Measurements from ENCODE around the gene RNF167.

Gene RNF167

DNA sequence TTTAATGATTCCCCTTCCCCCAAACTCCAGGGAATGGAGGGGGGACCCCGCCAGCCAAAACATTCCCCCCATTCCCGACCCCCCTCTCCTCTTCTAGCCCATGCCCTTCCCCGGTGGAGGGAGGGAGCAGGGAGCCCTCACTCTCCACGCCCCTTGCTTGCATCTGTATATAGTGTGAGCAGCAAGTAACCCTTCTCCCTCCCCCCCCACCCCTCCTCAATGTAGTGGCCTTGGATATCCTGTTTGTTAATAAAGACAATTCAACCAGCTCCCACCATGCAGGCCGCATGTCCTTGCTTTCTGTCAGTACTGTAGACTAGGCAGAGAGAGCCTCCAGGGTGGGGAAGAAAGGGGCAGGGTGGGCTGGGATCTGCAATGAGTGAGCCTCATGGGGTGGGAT, 42.3 kb upstream of the RNF167 start:
- Histone ChIP-seq H3K36me3 (peaks cover 50% of the 10 kb centered on the region), H3K9me3 (no peaks in the 10 kb centered on the region), H3K27me3 (peaks cover 43% of the 10 kb centered on the region), H3K4me3 (ENCODE audit: low read depth in 1 of 2, low read length in 1 of 2) (no peak overlapping the region), H3K4me1 (ENCODE audit: control insufficient read depth in 1 of 2, insufficient read depth in 1 of 2, low read depth in 1 of 2, low read length in 1 of 2) (peaks cover 33 to 40% of the 10 kb centered on the region in 2 experiments), H3K27ac (peak overlapping the region; percentile 95)
- no peak for TF ChIP-seq CTCF (IDR thresholded peaks at IDR 0.05)

- peaks cover 48% of the 10 kb centered on the region for H3K27me3 ChIP-seq
- H3K9me3 ChIP-seq, result no peaks in the 10 kb centered on the region
- H3K4me3 ChIP-seq (ENCODE audit: low read depth in 1 of 2, low read length in 1 of 2), result peak overlapping the region; percentile 63 to 86
- H3K36me3 ChIP-seq, result peaks cover 45% of the 10 kb centered on the region
- peak overlapping the region; percentile 95 for H3K27ac ChIP-seq
- no peak for TF ChIP-seq CTCF (IDR thresholded peaks at IDR 0.05)
- H3K4me1 ChIP-seq (ENCODE audit: control insufficient read depth in 1 of 2, insufficient read depth in 1 of 2, low read depth in 1 of 2, low read length in 1 of 2), result peaks cover 37 to 46% of the 10 kb centered on the region in 2 experiments
Measured at GRCh38 chr17:4898351-4898750, 41.7 kb upstream of the RNF167 start.

DNA sequence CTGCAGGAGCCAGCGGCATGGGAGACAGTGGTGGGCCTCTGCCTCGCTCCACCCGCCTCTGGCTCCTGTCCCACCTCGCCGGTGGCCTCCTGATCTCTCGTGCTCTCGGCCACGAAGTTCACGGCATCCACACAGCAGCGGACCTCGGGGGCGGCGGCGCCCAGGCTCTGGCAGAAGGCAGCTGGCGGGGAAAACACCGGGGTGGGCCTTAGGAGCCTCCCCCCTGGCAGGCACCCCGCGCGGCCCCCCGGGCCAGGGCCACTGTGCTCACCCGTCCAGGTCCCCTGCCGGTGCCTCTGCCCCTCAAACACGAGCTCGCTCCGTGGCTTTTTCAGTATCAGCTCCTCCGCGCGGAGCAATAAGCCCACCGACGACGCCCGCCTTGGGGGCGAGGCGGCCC, 41.1 kb upstream of the RNF167 start:
- Histone ChIP-seq H3K36me3 (peaks cover 39% of the 10 kb centered on the region), H3K9me3 (no peaks in the 10 kb centered on the region), H3K4me1 (ENCODE audit: control insufficient read depth in 1 of 2, insufficient read depth in 1 of 2, low read depth in 1 of 2, low read length in 1 of 2) (peaks cover 37 to 49% of the 10 kb centered on the region in 2 experiments), H3K27me3 (peaks cover 50% of the 10 kb centered on the region), H3K27ac (peak overlapping the region; percentile 95), H3K4me3 (ENCODE audit: low read depth in 1 of 2, low read length in 1 of 2) (peak overlapping the region; percentile 63 to 86)
- no peak for TF ChIP-seq CTCF (IDR thresholded peaks at IDR 0.05)

DNA sequence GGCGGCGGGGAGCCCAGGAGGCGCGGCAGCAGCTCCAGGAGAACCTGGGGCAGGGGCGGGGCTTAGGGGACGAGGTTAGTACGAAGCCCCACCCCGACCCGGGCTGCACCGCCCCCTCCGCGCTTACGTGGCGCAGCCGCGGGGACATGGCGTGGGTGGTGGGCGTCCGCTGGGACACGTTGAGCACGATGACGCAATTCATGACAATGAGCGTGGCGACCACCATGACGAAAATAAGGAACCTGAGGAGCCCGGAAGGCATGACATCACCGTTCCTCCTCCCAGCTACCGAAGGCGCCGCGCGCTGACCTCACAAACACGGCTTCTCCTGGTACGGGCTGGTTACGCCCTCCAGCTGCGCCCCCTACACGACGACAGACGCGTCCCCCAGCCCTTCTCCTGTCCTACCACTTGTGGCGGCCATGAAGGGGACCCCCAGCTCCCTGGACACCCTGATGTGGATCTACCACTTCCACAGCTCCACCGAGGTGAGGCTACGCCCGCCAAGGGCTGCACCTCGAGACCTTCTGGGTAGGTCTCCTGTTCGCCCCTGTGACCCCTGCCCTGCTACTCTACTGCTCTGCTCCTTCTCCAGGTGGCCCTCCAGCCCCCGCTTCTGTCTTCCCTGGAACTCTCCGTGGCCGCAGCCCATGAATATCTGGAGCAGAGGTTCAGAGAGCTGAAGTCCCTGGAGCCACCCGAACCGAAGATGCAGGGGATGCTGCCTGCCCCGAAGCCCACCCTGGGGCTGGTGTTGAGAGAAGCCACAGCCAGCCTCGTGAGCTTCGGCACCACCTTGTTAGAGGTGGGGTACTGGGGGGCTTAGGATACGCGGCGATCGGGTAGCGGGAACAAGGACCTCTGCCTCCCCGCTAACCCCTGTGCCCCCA, 40.5 kb upstream of the RNF167 start, which contains the start of gene C17orf107:
Gene C17orf107, plus strand, starts transcription at position 196 of the 890 bp plus-strand sequence. Its CDS starts 227 bp downstream, at position 423.
- peak within 1 kb of the TSS; percentile 63 to 86 for H3K4me3 ChIP-seq (ENCODE audit: low read depth in 1 of 2, low read length in 1 of 2)
- H3K9me3 ChIP-seq, result no peaks in the 10 kb centered on the region
- TF ChIP-seq CTCF (IDR thresholded peaks at IDR 0.05), result peak; percentile 29
- H3K4me1 ChIP-seq (ENCODE audit: control insufficient read depth in 1 of 2, insufficient read depth in 1 of 2, low read depth in 1 of 2, low read length in 1 of 2), result peaks cover 37 to 49% of the 10 kb centered on the region in 2 experiments
- peaks cover 32% of the 10 kb centered on the region for H3K36me3 ChIP-seq
- peaks cover 57% of the 10 kb centered on the region for H3K27me3 ChIP-seq
- H3K27ac ChIP-seq, result peak within 1 kb of the TSS; percentile 95

GRCh38 chr17:4900231-4901107, 39.6 kb upstream of the RNF167 start:
- Histone ChIP-seq H3K9me3 (no peaks in the 10 kb centered on the region), H3K27me3 (peaks cover 63% of the 10 kb centered on the region), H3K4me1 (ENCODE audit: control insufficient read depth in 1 of 2, insufficient read depth in 1 of 2, low read depth in 1 of 2, low read length in 1 of 2) (peaks cover 37 to 49% of the 10 kb centered on the region in 2 experiments), H3K36me3 (peaks cover 23% of the 10 kb centered on the region), H3K27ac (peak overlapping the region; percentile 95), H3K4me3 (ENCODE audit: low read depth in 1 of 2, low read length in 1 of 2) (peak overlapping the region; percentile 63 to 86)
- TF ChIP-seq CTCF (IDR thresholded peaks at IDR 0.05), result peak; percentile 28

Measured in neutrophil (primary cell).